Activated CD8-positive, alpha-beta memory T cell treated with anti-CD3 and anti-CD28 coated beads, Interleukin-2, amount 50 U/mL, for 1 hour (primary cell): ENCODE measurements around the gene SLC35F4.
"Not testable (repeated sequence)": the region's sequence is repeated elsewhere in the genome, so short reads cannot be mapped to it uniquely, and the experiment has no call there.

ENCODE experiments used
- DNase-seq: peaks from one replicate; pipeline ENCODE4 v3.0.0-alpha.2; 2020; ENCODE audit errors: extremely low read depth

Gene SLC35F4

DNA sequence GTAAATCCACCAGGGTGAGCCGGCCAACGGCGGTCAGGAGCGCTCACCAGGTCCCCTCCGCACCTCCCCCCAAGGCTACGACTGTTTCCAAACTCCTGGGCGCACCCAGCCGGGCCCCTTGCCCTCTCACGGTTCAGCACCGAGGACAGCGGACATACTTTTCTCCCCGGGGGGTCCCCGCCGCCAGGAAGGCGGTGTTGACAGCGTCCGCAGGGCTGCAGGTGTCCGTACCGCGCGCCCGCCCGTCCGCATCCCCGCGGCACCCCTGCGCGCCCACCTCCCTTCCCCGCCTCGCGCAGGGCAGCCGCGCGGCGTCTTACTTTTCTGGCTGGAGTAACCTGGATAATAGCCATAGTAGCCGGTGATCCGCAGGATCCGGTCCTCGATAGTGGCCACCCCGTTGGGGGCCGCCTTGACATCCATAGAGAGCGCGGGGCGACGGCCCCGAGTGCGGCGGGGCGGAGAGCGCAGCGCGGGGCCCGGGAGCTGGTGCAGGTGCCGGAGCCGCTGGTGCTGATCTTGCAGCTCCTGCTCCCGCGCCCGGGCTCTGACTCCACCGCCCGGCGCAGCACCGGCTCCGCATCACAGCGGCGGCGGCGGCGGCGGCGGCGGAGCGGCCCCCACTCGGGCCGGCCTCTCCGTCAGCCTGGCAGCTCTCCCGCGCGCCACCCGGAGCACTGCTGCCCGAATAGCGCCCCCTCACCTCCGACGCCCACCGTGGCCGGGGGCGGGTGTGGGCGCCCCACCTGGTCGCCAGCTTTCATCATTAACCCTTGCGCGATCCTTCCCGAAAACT, at the start of gene SLC35F4:
TSS of gene SLC35F4 (minus strand) at position 690 of the 796 bp plus-strand sequence.
- no peak for DNase-seq

DNA sequence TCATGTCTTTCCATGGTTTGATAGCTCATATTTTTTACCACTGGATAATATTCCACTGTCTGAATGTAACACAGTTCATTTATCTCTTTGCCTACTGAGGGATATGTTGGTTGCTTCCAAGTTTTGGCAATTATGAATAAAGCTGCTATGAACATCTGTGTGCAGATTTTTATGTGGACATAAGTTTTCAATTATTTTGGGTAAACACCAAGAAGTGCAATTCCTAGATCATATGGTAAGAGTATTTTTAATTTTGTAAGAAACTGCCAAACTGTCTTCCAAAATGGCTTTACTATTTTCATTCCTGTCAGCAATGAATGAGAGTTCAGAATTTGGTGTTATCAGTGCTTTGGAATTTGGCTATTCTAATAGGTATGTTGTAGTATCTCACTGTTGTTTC, 43.7 kb upstream of the SLC35F4 start:
- no peak for DNase-seq

DNA sequence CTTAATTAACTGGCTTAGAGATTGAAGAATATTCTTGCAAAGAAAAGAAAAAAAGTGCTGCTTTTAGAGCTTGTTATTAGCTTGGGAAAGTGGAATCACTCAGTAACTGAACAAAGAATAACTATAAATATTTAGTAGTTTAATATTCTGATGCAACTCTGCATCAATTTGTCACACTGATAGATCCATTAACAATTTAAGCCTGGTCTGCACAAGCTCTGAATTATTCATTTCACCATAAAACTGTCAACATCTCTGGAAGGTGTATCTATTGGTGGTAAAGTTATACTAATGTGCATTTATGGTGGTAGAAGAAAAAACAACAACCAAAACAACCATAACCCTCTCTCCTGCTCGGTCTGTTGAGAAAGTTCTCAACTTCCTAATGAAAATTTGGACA, 38.1 kb upstream of the SLC35F4 start:
- no peak for DNase-seq

DNA sequence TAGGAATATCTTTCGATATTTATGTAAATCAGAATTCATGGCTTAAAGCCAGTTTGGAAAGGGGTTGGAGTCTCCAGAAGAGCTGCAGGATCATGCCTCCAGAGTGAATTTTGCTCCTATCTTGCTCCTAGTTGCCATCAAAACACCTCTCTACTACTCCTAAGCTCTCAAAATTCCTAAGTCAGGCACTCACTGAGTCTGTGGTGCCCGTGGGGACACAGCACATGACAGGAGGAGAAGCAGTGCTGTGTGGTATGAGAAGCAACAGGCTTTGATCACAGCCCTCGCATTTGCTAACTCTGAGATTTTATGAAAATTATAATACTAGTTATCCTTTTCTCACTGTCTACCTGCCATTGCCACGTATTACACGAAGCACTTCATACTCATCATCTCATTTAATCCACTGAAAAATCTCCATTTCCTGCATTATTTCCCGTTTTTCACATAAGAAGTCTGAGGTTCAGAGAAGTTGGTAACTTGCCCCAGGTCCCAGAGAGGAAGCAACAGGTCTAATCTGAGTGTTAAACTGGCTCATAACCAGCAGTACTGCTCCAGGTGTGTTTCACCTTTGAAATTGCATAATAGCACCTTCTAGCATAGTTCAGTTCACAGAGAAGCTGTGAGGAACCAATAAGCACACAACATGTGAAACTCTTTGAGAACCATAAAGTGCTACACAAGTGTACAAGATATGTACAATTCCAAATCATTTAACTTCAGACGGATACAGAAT, 33.1 kb upstream of the SLC35F4 start:
- no peak for DNase-seq

DNA sequence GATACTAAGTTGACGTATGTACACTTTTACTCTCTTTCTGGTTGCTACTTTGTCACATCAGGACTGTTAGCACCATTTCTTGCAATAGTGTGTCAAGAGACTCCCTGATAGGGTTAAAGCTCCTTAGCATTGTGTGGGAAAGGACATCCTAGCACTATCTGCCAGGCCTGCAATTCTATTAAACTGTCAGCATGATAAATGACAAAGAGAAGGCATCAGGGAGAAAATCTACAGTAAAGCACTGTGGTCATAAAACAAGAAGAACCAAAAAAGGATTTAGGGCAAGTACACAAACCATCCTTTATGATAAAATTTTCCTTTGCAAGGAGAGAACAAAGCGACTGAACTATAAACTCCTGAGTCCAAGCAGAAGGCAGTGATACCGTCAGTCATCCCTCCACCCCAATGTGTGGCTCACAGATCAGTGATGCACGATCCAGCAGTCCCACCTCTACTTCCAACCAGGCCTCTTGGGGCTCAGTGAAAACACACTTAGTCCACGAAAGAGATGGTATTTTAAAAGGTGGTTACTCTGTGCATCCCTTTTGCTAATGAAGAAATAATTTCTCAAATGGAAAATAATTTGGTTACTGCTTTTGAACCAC, 31.4 kb upstream of the SLC35F4 start:
- no peak for DNase-seq

DNA sequence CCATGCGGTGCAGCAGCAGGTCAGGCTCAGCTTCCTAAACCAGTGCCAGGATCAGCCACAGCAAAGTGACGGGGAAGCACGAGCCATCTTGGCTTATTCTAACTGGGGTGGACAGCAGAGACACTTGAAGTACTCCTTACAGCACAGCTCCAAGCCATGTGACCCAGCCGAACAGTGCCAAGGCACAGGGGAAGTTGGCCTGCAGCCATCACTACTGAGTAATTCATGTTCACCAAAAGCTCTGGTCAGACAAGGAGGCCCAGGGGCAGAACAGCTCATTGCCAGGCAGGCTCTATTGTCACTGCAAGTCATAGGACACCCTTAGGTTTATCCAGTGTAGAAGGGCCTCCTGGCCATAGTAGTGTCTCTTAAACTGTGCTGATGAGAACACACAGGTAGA, 23.4 kb upstream of the SLC35F4 start:
- no peak for DNase-seq

DNA sequence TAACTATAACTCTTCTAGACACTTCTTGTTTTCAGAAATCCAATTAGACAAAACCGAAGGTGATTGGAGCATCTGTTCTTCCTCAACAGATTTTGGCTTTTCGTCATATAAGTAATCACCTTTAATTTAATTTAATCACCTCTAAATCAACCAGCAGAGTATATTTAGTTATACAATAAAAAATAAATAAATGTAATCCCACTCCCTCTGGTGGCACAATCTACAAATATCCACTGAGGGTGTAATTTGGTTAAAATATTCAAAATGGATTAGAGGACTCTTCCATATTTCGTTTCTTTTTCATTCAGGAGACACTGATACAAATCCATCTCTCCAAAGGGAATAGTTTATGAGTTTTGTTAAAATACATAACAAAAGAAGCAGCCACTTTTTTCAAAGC, 18.3 kb upstream of the SLC35F4 start:
- DNase-seq = no peak

DNA sequence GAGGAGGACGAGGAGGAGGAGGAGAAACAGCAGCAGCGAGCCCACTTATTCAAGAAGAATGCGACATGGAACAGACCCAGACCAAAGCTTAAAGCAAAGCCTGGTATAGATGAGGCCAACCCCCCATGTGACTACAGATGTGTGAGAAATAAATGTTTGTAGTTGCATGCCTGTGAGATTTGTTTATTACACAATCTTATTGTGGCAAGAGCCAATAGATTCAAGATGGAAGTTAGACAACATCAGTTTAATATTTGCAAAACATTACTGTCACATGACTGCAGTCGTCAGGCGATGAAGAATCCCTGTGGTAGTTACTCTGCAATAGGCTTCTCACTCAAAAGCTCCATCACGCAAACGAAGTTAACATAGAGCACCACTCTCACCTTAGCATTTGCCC, 17.2 kb upstream of the SLC35F4 start:
- DNase-seq = no peak

DNA sequence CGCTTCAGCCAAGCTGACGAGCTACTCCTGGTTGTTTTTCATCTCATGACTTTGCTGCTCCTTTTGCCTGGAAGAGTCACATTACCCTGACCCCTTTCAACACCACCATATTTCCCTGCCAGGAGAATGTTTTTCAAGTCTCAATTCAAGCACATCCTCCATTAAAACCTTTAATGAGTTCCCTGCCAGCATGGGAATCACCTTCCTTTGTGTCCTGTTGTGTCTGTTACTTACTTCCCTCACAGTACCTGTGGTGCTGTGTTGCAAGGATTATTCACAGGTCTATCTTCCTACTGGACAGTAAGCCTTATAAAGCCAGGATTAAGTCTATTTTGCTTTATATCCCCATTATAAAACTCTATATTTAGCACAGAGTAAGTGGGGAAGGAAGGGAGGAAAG, 13.6 kb upstream of the SLC35F4 start:
- DNase-seq = no peak

DNA sequence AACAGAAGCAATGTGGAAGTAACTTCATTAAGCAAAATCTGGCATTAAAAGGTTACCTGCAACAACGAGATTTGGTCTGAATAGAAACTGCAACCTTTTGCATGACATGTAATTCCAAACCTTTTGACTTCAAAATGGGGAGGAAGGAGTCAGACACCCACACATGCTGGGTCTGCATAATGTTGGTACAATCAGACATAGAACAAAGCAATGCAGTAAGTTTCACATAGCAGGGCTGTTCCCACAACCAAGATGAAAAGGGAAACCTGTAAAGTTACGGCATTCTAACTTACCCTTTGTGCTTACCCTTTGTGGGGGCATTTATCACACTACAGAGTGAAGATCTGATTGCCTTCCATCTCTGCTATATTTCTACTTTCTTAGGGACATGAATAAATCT, 10.1 kb upstream of the SLC35F4 start:
- no peak for DNase-seq

DNA sequence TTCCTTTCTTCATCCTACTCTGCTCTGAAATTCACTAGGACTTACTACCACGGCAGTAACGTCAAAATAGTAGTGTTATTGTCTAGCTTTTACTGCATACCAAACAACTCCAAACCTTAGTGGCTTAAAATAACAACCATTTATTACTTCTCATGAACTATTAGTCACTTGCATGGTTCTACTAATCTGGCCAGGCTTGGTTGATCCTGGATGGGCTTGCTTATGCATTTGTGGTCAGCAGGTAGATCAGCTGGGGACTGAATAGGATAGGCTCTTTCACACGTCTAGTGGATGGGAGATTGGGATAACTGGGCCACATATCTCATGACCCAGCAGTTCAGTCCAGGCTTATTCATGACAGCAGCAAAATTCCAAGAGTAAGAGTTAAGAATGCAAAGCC, 9.4 kb upstream of the SLC35F4 start:
- DNase-seq = no peak

DNA sequence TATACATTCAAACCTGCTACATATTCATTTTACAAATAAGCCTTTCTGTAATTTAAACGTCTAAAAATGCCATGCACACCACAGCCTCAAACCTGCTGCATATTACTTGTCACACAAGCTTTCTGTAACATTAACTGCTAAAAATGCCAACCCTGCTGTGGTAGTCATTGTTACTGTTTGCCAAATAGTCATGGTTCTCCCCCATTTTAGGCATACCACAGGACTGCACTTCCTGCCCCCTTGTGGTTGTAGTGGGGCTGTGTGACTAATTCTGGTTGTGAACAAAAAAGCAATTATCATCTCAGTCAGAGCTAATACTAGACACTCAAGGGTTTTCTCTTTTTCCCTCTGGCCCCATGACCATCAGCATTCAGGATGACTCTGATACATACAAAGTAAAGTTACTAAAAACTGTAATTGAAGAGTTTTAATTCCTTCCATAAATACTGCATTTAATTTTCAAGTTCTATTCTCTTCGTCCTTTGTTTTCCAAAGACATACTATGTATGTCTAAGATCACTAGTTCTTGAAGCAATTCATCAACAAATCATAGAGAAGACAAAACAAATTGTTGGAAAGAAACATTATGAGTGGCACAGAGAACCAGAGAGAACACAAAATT, 5.7 kb upstream of the SLC35F4 start:
- no peak for DNase-seq

DNA sequence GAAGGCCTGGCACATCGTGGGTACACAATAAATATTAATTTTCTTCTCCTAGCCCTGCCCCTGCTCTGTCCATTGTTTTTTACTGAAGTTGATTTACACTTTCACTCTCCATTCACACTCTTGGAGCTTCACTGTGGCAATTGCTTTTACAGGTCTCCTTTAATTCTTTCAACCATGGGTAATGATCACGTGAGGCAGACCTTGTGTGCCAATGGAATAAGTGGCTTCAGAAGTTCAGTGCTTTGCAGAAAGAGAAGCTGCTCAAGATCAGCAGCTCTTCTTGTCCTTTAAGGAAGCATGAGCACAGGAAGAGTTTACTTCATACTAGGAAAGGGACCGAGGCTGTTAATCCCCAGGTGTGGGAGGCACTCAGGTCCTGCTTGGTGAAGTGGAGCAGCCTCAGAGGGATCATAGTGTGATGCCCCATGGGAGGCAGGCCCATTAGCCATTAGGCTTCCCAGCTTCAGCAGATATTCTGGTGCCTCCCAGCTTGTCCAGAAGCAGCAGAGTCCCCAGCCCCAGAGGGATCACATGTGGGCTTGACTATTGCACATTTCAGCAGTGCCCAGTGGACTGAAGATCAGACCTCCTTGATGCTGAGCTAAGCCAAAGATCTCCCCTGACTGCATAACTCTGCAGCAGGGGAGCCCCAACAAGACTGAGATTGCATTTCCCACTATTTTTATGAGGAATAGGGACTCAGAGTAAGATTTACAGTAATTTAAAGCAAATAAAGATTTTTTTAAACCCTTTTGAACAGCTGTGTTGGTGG, 5.0 kb upstream of the SLC35F4 start:
- no peak for DNase-seq

DNA sequence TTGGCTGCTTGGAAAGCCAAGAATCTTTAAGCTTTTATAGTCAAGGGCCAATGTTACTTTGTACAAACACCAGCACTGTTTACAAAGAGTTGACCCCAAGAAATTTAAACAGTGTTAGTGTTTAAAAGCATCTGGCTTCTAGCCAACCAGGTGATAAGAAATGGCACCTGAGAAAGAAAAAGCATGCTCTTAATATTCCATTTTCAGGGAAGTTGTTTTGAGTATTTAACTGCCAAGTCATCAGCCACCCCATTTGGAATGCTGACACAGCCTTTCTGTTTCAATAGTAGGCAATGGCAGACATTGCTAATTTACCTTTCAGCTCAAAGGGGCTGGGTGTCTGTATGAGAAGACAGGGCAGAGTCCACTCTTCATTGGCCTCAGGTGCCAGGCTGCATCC, 3.7 kb upstream of the SLC35F4 start:
- DNase-seq = no peak

DNA sequence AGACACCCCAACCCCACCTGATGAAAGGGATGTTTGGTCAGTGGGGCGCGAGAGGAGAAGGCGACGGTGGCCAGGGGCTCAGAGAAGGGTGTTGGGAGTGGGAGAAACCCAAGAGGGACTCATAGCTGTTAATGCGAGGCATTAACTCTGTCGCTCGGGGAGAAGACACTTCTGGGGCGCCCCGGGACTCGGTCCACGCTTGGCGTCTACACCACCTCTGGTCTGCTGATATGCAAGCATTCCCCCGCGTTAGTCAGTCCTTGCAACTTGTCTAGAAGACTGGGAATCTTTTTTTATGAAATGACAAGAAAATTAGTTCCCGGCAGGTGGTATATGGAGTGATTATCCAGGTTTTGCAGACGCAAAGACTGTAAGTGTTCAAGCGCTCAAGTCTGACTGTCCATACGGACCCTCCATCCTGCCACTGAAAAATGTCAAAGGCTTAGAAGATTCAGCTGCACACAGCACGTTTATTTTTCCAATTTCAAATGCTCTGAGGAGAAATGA, 360 bp upstream of the SLC35F4 start:
- no peak for DNase-seq

DNA sequence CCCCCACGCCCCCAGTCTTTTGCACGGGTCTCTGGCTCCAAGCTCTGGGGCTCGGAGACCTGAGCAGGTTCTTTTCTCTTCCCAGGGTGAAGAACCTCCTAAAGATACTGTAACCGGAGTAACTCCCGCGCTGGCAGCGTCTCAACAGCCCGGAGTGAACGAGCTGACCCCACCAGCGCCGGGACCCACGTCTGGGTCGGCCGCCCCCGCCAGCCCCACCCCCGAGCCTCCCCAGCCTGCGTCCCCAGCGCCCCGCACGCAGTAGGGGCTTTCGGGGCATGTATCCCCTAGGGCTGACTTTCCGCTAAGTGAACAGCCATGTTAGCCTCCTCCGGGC, 858 bp downstream of the SLC35F4 start:
- DNase-seq = no peak

DNA sequence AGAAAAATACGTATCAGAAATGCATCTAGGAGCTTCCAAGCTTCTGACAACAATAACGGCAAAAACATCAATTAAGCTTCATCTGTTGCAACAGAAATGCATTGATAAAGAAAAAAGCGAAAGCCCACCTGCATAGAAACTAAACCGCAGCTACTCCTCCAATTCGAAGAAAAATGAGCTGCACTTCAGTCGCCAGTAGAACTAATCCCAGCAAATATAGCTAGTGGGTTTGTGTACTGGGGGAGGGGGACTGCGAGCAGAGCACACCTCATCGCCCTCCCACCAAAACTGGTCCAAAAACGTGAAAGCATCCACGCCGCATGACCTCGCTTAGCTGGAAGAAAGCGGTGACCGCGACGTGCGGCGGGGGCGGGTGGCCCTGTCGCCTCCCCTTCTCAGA, 1.2 kb downstream of the SLC35F4 start:
- DNase-seq = no peak

DNA sequence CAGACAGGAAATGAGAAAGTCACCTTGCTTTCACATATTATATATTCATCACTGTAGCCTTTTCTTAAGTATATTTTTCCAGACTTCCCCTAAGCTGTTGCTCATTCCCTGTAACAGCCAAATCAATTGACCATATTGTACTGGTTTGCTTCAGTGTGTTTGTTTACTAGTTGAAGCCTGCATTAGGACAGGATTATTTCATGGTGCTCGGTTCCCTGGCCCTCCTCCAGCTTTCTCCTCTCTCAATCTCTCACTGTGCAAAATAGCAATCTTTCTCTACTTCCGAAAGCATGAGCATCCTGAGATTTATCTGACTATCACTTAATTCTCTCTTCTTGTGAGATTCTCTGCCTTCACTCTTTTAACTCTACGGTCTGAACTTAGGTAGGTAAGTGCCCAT, 2.4 kb downstream of the SLC35F4 start:
- no peak for DNase-seq

DNA sequence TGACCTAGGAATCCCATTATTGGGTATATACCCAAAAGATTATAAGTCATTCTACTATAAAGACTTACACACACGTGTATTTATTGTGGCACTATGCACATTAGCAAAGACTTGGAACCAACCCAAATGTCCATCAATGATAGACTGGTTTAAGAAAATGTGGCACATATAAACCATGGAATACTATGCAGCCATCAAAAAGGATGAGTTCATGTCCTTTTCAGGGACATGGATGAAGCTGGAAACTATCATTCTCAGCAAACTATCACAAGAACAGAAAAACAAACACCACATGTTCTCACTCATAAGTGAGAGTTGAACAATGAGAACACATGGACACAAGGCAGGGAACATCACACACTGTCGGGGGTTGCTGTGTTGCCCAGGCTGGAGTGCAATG, 10.2 kb downstream of the SLC35F4 start:
- not testable (repeated sequence) for DNase-seq

DNA sequence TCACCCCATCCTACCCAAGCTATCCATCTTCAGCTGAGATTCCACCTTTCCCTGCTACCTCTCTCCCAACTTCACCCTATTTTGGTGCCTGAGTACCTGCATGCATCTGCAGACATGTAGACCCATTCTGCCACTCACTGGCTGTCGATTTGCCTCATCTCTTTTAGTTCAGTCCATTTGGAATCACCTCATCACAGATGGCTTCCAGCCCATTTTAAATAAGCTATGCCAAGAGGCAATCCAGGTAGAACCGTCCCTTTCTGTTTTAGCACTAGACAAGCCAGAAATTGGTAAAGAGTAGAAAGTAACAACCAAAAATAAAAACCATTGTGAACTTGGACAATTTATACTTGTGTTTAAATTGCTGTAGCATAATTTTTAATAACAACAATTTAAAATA, 11.3 kb downstream of the SLC35F4 start:
- no peak for DNase-seq

DNA sequence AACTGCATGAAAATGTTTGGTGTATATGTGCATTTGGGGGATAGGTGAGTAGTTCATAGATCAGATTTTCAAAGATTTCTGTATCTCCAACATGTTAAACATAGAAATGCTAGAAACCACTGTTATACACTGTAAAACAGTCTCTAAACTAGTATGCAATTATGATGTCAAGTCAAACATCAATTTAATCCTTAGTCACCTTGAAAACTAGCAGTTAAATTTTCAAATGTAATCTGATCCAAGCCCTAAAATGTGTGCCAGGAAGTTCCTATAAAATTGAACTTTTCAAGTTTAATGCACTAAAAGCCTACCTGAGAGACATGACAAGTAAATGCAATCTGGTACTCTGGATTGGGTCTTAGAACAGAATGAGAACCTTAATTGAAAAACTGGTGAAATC, 14.5 kb downstream of the SLC35F4 start:
- DNase-seq = no peak

DNA sequence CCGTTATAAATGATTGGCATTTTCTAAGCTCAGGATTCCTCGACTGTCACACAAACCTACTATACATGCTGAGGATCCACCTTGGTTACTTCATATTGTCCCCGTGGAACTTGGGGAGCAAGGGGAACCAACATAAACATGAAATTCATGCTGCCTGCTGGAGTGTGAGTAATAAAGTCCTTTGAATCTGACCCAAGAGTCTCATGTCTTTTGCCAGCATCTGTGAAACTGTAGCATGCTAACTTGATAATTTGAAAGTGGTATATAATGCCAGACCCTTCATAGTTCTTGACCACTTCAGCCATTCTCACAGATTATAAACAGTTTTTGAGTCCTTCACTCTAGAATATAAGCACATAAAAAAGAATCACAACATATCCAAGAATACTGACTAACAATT, 17.1 kb downstream of the SLC35F4 start:
- DNase-seq = no peak
